HepG2 (cell line): Measurements from ENCODE around the gene MPV17L2.

ENCODE experiments used
- CEBPB ChIP-seq: IDR thresholded peaks from 2 replicates; pipeline ENCODE4 v1.6.1; 2011; ENCODE audit warnings: low read depth, low read length, improper control_type of control experiment, borderline replicate concordance
- CTCF ChIP-seq: sonication (generic); formaldehyde crosslinking; IDR thresholded peaks from 2 replicates; pipeline ENCODE4 v1.5.0; 2020; ENCODE audit warnings: mild to moderate bottlenecking, missing genetic modification reagents, moderate library complexity
- GTF2F1 ChIP-seq: fragments of 150-350 bp; IDR thresholded peaks from 2 replicates; pipeline ENCODE4 v1.6.1; 2014; ENCODE audit warnings: low read length
- HNRNPH1 ChIP-seq: fragments of 200-400 bp; formaldehyde crosslinking; optimal IDR thresholded peaks from 2 replicates; pipeline ENCODE3; 2017; ENCODE audit warnings: mild to moderate bottlenecking, low read depth, low read length
- HNRNPUL1 ChIP-seq: fragments of 200-400 bp; formaldehyde crosslinking; IDR thresholded peaks from 2 replicates; pipeline ENCODE4 v1.6.1; 2017; ENCODE audit warnings: low read depth, mild to moderate bottlenecking, low read length, moderate library complexity
- NCOA2 ChIP-seq: sonication (generic); formaldehyde crosslinking; IDR thresholded peaks from 2 replicates; pipeline ENCODE4 v1.8.0; 2022; ENCODE audit warnings: inconsistent platforms
- NCOR1 ChIP-seq: fragments of 200-600 bp; sonication (generic); IDR thresholded peaks from 2 replicates; pipeline ENCODE4 v1.7.0; 2017; ENCODE audit warnings: antibody characterized with exemption, low read length, borderline replicate concordance
- PCBP2 ChIP-seq: fragments of 200-400 bp; formaldehyde crosslinking; optimal IDR thresholded peaks from 2 replicates; pipeline ENCODE3; 2018; ENCODE audit warnings: low read length, low read depth; ENCODE audit not compliant: poor library complexity, severe bottlenecking
- RBAK ChIP-seq: sonication (generic); formaldehyde crosslinking; IDR thresholded peaks from 2 replicates; pipeline ENCODE4 v1.5.1; 2020; ENCODE audit warnings: mild to moderate bottlenecking, missing genetic modification reagents
- ZBTB2 ChIP-seq: sonication (generic); formaldehyde crosslinking; IDR thresholded peaks from 2 replicates; pipeline ENCODE4 v1.8.0; 2022; ENCODE audit warnings: low read depth, missing genetic modification reagents
- TF ChIP-seq, protein P1 (sequence below): sonication (generic); formaldehyde crosslinking; IDR thresholded peaks from 2 replicates; pipeline ENCODE4 v1.4.0; 2020; ENCODE audit warnings: missing genetic modification reagents
- TF ChIP-seq, protein P2 (sequence below): sonication (generic); formaldehyde crosslinking; IDR thresholded peaks from 2 replicates; pipeline ENCODE4 v1.4.0; 2020; ENCODE audit warnings: missing genetic modification reagents
- TF ChIP-seq, protein P3 (sequence below): sonication (generic); formaldehyde crosslinking; IDR thresholded peaks from 2 replicates; pipeline ENCODE4 v1.9.0; 2021; ENCODE audit warnings: missing genetic modification reagents, borderline replicate concordance

DNA sequence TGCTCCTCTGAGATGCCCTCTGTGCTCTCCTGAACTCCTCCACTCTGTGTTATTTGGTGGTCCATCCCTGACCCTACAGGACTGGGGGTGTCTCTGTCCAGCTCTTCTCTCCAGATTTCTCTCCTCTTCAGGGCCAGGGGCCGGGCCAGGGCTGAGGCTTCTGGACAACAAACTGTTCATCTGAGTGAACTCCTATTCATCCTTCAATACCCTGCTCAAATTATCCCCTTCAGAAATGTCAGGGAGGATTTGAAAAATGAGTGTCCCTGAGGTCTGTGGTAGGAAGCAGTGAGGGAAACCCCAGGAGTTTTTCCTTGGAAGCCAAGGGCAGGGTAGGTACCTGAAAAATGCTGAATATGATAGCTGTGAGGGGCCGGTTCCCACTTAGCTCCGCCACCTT, 25.6 kb downstream of the MPV17L2 start:
- TF ChIP-seq, protein P1, sequence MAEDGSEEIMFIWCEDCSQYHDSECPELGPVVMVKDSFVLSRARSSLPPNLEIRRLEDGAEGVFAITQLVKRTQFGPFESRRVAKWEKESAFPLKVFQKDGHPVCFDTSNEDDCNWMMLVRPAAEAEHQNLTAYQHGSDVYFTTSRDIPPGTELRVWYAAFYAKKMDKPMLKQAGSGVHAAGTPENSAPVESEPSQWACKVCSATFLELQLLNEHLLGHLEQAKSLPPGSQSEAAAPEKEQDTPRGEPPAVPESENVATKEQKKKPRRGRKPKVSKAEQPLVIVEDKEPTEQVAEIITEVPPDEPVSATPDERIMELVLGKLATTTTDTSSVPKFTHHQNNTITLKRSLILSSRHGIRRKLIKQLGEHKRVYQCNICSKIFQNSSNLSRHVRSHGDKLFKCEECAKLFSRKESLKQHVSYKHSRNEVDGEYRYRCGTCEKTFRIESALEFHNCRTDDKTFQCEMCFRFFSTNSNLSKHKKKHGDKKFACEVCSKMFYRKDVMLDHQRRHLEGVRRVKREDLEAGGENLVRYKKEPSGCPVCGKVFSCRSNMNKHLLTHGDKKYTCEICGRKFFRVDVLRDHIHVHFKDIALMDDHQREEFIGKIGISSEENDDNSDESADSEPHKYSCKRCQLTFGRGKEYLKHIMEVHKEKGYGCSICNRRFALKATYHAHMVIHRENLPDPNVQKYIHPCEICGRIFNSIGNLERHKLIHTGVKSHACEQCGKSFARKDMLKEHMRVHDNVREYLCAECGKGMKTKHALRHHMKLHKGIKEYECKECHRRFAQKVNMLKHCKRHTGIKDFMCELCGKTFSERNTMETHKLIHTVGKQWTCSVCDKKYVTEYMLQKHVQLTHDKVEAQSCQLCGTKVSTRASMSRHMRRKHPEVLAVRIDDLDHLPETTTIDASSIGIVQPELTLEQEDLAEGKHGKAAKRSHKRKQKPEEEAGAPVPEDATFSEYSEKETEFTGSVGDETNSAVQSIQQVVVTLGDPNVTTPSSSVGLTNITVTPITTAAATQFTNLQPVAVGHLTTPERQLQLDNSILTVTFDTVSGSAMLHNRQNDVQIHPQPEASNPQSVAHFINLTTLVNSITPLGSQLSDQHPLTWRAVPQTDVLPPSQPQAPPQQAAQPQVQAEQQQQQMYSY: no peak
- TF ChIP-seq RBAK (no peak), HNRNPUL1 (no peak), PCBP2 (no peak), HNRNPH1 (no peak), NCOA2 (CRISPR knock-in tag) (no peak), CEBPB (no peak), NCOR1 (no peak), CTCF (no peak), GTF2F1 (no peak), ZBTB2 (CRISPR knock-in tag) (no peak)
- TF ChIP-seq, protein P2, sequence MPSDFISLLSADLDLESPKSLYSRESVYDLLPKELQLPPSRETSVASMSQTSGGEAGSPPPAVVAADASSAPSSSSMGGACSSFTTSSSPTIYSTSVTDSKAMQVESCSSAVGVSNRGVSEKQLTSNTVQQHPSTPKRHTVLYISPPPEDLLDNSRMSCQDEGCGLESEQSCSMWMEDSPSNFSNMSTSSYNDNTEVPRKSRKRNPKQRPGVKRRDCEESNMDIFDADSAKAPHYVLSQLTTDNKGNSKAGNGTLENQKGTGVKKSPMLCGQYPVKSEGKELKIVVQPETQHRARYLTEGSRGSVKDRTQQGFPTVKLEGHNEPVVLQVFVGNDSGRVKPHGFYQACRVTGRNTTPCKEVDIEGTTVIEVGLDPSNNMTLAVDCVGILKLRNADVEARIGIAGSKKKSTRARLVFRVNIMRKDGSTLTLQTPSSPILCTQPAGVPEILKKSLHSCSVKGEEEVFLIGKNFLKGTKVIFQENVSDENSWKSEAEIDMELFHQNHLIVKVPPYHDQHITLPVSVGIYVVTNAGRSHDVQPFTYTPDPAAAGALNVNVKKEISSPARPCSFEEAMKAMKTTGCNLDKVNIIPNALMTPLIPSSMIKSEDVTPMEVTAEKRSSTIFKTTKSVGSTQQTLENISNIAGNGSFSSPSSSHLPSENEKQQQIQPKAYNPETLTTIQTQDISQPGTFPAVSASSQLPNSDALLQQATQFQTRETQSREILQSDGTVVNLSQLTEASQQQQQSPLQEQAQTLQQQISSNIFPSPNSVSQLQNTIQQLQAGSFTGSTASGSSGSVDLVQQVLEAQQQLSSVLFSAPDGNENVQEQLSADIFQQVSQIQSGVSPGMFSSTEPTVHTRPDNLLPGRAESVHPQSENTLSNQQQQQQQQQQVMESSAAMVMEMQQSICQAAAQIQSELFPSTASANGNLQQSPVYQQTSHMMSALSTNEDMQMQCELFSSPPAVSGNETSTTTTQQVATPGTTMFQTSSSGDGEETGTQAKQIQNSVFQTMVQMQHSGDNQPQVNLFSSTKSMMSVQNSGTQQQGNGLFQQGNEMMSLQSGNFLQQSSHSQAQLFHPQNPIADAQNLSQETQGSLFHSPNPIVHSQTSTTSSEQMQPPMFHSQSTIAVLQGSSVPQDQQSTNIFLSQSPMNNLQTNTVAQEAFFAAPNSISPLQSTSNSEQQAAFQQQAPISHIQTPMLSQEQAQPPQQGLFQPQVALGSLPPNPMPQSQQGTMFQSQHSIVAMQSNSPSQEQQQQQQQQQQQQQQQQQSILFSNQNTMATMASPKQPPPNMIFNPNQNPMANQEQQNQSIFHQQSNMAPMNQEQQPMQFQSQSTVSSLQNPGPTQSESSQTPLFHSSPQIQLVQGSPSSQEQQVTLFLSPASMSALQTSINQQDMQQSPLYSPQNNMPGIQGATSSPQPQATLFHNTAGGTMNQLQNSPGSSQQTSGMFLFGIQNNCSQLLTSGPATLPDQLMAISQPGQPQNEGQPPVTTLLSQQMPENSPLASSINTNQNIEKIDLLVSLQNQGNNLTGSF (CRISPR knock-in tag): no peak
- TF ChIP-seq, protein P3, sequence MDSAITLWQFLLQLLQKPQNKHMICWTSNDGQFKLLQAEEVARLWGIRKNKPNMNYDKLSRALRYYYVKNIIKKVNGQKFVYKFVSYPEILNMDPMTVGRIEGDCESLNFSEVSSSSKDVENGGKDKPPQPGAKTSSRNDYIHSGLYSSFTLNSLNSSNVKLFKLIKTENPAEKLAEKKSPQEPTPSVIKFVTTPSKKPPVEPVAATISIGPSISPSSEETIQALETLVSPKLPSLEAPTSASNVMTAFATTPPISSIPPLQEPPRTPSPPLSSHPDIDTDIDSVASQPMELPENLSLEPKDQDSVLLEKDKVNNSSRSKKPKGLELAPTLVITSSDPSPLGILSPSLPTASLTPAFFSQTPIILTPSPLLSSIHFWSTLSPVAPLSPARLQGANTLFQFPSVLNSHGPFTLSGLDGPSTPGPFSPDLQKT (CRISPR knock-in tag): no peak
